Measurements from ENCODE around the gene CD36.

- no peak for TF ChIP-seq CTCF (IDR thresholded peaks at IDR 0.05)
- TF ChIP-seq POLR2A (IDR thresholded peaks at IDR 0.05): no peak
Measured at GRCh38 chr7:80618096-80618495, 20.3 kb upstream of the CD36 start.

Data from right lobe of liver (tissue), 4 donors.